CD1c-positive myeloid dendritic cell (primary cell): ENCODE results near the gene CCSAP.
"Not testable (repeated sequence)": the region's sequence is repeated elsewhere in the genome, so short reads cannot be mapped to it uniquely, and the experiment has no call there.

ENCODE experiments used
- DNase-seq: peaks from one replicate; pipeline ENCODE4 v3.0.0-alpha.2; 2016; ENCODE audit errors: extremely low spot score

Gene CCSAP, protein sequence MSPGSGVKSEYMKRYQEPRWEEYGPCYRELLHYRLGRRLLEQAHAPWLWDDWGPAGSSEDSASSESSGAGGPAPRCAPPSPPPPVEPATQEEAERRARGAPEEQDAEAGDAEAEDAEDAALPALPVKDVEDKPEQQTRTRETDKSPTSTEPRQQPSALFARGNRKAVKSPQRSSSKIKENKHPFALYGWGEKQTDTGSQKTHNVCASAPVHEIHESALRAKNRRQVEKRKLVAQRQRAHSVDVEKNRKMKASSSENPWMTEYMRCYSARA

DNA sequence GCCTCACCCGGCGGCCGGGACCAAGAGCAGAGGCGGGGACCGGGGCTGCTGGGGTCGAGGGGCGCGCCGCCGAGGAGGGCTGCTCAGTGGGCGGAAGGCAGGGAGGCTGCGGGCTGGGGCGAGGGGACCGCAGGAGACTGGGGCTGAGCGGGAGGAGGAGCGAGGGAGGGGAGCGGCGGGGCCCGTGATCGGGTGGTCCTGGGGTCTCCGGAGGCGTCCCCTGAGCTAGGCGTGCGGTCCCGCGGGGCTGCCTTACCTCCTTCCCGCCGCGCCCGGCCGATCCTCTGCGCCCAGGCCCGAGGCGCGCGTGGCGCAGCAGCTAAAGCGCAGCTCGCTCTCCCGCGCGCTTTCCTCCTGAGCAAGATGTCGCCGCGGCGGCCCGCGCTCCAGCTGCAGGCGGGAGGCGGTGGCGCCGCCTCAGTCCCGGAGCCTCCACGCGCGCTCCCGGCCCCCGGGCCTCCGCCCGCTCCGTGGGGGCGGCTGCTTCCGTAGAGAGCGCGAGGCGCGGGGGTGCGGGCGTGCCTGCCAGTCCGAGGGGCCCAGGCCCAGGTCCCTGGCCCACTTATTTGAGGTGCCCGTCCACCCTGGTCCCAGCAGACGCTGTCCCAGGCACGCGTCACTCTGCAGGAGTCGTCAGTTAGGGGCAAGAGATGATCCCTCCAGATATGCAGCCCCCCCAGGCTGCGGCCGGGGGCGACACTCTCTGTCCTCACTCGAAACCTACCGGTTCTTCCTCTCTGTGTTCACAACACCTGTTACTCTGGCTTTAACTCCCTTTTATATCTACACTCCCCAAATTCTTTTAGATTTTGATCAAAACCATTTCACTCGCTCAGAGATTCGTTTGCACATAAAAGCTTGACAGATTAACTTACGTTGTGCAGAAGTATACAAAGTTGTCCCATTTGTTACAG lies at the start of gene CCSAP:
TSS of gene CCSAP (minus strand) at position 392 of the 914 bp plus-strand sequence. CDS start 582 bp downstream, outside the sequence.
- DNase-seq: peak; percentile 72

DNA sequence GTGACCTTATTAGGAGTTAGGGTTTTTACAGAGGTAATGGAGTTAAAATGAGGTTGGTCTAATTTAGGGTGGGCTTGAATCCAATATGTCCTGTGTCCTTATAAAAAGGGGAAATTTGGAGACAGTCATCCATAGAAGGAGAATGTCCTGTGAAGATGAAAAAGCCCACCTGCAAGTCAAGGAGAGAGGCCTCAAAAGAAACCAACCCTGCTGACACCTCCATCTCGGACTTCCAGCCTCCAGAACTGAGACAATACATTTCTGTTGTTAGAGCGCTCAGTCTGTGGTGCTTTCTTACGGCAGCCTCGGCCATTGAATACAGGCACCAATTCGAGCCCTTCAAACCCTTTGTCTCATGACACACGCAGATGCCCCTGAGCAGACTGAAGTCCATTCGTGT lies 47.3 kb upstream of the CCSAP start:
- DNase-seq: no peak

DNA sequence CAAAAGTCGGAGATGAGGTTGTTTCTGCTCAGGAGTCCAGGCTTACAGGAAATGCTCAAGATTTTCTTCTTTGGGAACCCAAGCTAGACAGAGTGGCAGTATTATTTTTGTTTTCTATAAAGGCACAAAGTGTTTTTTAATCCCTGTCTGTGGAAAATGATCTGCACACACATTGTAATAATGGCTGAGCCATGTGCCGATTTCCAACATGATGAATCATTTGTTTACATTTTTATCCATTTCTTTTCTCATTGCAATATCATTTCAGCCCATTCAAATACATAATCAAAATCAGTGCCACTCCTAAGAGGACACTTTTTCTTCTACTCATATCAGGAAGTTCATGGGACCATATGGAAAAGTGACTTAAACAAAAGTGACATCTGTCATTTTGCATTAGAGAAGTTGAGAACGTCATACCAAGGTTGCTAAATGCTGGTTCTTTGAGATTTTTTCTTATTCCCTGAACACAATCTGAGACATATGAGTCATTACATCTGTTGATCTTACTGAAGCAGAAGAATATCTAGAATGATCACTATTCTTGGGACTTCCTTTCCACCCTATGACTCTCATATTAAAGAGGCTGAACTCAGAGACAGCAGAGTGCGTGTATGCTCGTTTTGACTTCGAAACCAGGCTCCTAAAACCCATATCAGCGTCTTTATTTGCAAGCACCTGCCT lies 46.2 kb upstream of the CCSAP start:
- DNase-seq: peak; percentile 48

DNA sequence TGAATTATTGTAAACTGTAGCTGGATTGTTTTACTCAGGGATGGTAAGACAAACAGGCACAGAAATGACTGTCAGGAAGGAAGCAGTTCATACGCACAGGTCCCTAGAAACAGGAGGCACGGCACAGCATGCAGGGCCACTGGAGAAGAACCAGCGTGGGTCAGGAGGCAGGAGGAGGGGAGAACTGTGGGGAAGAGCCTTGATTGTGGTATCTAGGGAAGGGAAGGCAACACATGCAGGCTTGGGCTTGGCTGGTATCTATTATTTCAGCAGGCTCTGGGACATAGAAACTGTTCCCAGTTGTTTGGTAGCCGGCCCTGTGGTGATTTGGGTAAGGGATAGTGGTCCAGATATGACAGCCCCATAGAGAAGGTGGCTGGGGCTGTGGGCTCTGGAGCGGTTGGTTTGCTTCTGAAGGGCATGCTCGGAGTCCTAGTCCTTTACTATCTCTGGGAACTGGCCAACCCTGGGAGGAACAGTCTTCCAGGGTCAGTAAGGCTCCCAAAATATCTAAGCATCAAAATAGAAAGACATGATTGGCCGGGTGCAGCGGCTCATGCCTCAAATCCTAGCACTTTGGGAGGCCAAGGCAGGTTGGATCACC lies 43.1 kb upstream of the CCSAP start:
- DNase-seq: no peak

DNA sequence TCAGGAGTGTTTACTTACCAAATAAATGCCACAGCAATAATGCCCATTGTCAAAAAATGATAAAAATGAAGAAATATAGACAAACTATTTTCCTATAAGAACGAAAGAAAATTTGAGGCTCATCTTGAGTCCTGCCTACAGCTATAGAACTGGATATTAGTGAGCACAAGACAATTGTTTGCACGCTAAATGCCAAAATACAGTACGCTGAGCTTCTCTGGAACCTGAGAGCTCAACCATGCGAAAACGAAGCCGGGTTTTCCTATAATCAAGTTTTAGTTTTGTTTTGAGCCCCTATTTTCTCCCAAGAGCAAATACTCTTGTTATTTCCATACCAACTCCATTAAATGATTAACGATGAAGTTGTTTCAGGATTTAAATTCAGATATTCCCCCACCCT lies 42.0 kb upstream of the CCSAP start:
- DNase-seq: no peak

DNA sequence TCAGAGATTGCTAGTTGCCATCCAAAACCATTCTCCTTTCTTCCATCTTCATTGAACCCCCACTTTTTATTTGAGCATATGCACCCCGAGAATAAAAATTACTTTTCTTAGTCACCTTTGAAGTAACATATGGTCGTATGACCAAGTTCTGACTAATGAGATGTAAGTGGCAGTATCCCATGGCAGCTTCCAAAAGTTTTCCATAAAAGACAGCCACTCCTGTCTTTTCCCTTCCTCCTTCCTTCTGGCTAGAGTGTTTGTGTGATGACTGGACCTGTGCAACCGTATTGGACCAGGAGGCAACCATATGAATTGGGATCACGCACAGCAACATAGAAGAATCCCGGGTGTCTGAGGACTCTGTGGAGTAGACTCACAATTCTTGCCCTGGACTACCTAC lies 41.1 kb upstream of the CCSAP start:
- DNase-seq: no peak

DNA sequence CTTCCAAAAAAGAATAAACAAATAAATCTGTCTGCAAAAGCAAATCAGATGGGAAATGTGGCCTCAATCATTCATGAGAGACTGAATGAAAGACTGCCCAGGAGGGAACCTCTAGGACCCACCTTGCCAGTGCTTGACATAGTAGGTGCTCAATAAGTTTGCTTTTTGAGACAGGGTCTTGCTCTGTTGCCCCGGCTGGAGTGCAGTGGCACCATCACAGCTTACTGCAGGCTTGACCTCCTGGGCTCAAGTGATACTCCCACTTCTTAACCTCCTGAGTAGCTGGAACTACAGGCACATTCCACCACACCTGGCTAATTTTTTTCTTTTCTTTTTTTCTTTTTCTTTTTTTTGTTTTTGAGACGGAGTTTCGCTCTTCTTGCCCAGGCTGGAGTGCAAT lies 40.3 kb upstream of the CCSAP start:
- DNase-seq: no peak

DNA sequence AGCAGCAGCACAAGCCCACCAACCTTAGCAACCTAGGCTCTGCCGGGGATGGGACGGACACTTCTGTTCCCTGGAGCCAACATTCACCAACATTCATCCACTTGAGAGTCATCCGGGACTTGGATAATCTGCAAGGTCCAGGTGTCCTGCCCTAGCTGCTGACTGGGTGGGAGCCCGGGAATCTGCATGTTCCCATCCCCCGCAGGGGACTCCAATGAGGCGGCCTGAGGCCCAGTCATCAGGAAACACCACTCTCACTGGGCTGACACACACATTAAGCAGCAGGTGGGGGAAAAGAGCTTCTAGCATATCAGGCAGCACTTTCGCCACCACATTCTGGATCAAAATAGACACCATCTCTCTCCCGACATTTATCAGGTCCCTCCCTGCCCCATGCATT lies 38.4 kb upstream of the CCSAP start:
- no peak for DNase-seq

DNA sequence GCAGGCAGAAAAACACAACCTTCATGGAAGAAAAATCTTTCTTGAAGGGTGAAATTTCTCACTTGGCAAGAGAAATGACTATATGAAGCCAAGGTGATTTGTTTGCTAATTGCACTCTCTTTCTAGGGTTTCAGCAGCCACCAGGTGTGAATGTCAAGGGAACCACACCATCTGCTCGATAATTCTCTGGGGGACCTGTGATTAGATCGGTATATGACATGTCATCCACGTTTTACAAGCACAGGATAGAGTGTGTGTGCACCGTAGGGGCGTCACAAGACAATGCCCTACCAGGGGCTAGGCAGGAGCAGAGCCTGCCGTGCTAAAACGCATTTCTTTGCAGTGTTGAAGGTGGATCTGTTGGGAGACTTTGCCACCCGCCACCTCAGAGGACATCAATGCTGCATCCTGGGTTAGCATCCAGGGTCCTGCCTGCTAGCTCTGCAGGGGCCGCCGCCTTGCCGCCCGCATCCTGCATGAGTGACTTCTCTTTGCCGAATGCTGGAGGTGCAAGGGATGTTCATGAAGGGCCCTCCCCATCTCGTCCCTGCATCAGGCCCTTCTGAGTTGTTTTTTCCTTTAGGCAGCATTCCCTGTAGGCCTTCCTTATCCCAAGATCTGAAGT lies 37.8 kb upstream of the CCSAP start:
- DNase-seq: no peak

DNA sequence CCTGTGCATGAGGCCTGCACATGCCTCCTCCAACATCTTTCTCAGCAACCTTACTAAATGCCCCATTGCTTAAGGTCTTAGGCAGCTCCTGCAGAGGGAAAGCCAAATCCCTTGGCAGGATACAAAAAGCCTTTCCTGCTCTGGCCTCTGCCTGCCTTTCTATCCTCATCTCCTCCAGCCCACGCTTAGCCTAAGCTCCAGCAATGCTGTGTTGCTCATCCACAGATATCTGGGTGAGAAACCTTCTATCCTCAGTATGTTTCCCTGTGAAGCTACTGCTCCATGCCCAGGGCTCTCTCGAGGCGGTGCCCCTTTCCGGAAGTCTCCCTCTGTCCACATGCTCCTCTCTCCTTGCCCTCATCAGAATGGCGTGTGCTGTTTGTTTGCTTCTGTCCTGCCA lies 37.0 kb upstream of the CCSAP start:
- no peak for DNase-seq

DNA sequence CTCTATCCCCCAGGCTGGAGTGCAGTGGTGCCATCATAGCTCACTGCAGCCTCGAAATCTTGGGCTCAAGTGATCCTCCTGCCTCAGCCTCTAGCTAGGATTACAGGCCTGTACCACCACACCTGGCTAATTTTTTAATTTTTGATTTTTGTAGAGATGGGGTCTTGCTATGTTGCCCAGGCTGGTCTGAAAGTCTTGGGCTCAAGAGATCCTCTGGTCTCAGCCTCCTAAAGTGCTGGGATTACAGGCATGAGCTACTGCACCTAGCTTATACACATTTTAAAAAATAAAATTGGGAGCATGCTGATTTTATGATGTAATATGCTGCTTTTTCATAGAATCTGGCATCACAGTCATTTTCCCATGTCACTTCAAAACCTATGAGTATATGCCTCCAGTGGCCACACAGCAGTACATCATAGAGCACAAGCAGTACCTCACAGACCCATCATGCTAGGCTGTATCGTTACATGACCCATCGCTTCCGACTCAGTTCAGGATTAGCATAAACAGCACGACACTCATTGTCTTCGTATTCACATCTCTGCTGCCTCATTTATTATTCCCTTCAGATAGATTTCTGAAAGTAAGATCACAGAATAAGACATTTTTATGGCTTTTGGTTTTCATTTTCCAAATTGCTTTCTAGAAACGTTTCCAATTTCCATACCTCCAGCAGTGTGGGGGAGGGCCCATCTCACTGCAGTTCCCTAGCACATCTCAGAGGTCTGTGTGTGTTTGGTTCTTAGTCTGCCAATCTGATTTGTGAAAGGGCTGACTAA lies 35.9 kb upstream of the CCSAP start:
- no peak for DNase-seq

DNA sequence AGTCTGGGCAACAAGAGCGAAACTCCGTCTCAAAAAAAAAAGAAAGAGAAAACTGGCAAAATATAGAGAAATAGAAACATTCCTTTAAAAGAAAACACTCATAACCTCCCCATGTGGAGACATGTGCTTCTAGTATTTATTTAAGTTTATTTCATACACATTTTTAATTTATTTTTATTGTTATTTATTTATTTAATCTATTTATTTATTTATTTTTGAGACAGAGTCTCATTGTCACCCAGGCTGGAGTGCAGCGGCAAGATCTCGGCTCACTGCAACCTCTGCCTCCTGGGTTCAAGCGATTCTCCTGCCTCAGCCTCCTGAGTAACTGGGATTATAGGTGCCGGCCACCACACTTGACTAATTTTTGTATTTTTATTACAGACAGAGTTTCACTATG lies 35.2 kb upstream of the CCSAP start:
- DNase-seq: not testable (repeated sequence)

DNA sequence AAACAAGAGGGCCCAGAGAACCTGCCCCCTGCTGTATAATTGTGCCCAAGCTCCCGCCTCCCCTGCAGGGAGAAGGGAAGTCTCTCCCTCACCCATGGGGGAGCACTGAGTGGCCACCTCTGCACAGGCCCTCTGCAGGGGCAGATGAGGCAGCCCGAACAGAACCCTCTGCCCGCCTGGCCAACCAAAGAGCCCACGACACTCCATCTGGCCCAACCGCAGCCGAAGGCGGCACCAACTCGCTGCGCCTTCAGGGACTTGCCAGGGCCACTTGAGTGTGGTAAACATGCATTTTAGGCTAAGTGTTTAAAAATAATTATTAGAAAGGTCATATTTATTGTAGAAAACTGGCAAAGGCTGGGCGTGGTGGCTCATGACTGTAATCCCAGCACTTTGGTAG lies 34.6 kb upstream of the CCSAP start:
- no peak for DNase-seq

DNA sequence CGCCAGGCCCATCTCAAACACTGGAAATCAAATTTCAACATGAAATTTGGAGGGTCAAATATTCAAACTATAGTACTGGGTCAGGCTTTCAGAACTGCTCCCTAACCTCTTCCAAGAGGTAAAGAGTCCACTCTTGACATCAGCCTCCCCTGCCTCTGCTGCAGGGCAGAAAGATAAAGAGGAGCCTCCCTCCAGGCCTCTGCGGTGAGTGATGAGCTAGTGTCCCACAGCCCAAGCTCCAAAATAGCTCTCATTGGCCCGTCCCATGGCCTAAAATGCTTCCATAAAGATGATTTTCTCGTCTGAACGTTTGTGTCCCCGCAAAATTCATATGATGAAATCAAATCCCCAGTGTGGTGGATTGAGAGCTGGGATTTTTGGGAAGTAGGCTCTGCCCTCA lies 33.7 kb upstream of the CCSAP start:
- no peak for DNase-seq

DNA sequence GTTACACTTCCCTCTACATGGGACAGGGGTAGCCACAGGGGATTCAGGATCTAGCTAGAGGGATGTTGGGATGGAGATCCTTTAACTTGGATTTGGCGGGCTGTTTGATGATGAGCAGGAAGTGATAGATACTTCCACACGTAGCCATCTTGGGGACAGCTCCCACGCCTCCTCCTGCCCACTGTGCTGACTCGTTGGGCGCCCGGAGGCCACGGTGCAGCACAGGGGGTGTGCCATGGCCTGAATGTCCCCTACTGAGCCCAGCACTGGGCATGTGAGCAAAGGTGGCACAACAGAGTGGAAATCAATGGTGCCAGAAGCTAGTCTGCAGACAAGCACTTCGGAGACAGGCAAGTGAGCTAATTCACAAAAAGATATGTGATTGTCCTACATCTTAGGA lies 31.6 kb upstream of the CCSAP start:
- DNase-seq: no peak

DNA sequence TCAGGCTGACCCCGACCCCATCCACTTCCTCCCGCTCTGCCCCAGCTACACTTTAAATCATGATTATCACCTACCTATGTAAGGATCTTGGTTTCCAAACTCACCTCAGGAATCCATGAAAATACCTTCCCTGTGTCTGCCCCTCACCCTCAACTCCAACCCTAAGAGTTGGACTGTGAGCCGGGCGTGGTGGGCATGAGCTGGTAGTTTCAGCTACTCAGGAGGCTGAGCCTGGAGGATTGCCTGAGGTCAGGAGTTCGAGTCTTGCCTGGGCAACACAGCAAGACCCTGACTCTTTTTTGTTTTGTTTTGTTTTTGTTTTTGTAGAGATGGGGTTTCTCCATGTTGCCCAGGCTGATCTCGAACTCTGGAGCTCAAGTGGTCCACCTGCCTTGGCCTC lies 30.5 kb upstream of the CCSAP start:
- no peak for DNase-seq

DNA sequence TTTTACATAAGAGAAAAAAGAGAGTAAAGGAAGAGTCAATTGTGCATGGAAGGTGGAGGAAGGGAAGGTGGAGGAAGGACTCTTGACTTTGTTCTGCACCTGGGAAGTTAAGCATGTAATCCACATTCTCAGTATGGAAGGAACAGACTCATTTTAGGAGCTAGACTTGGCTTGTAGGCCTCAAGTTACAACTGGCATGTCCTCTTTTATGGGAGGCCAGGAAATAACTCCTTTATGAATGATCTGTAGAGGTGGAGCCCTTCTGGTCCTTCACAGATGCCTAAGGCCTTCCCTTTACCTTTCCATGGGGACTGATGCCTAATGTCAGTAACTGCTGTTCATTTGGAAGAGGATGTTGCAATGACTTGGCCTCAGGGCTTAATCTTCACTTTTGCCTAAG lies 29.4 kb upstream of the CCSAP start:
- no peak for DNase-seq

DNA sequence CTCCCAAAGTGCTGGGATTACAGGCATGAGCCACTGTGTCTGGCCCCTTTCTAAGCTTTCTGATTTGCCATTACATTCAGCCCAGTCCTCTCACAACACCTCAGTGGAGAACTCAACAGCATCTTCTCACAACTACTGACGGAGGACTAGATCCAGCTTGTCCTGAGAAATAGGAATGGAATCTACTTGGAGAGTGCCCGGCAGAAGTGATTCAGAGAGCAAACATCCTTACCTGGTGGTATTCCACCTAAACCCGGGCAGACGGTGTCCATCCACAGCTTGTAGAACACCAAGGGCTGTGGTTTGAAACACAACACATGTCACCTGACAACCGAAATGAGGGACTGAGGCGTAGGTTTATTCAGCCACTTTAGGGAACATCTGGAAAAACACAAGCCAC lies 28.8 kb upstream of the CCSAP start:
- DNase-seq: no peak

DNA sequence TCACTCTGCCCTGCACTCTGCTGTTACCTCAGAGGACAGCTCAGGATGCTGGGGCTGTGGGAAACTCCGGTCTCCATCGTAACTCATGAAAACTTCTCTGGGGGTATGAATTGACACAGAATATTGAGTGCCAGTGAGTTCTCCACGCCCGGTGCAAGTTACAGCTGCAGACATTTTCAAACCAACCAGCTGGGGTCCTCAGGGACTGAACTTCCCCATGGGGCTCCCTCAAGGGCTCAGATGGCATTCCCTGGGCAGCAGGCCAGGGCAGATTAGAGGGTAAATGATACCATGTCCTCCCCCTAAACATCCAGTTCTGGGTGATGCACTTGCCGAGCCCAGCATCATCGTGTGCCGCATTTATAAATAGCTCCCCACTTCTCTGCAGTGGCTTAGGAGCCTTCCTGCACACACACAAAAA lies 27.8 kb upstream of the CCSAP start:
- no peak for DNase-seq

DNA sequence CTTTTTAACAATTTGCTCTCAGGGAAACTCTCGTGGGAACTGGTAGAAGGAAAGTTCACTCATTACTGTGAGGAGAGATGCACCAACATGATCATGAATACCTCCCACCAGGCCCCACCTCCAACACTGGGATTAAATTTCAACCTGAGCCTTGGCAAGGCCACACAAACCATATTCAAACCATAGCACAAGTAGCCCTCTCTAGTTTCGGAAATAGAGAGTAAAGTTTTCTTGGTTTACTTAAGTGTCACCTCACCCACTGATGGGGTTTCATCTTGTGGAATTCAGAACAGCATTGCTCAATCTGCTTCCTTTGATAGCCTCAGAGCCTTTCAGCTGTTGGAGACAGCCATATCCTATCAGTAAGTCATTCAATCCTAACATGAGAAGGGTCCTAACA lies 25.5 kb upstream of the CCSAP start:
- no peak for DNase-seq

DNA sequence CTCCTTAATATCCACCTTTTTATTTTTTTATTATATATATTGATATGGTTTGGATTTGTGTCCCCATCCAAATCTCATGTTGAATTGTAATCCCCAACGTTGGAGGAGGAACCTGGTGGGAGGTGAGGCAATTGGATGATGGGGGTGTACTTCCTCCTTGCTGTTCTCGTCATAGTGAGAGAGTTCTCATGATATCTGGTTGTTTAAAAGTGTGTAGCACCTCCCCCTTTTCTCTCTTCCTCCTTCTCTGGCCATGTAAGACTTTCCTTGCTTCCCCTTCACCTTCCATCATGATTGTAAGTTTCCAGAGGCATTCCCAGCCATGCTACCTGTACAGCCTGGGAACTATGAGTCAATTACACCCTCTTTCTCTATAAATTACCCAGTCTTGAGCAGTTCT lies 22.7 kb upstream of the CCSAP start:
- DNase-seq: peak; percentile 83
